Keratinocyte (primary cell): ENCODE results near the gene TBKBP1. TPM values are rescaled to one million over a fixed set of nuclear protein-coding genes. Genes with fewer than 3 reads are reported as not detected.

ENCODE experiments used
- DNase-seq: peaks from one replicate; pipeline ENCODE4 v3.0.0-alpha.2; 2011; ENCODE audit warnings: low read depth, missing footprints, low spot score
- FAIRE-seq: peaks from 2 replicates; lab custom pipeline; 2011; peaks lifted over from hg19 to GRCh38; lab: Jason Lieb, UNC
- H2AFZ ChIP-seq: 2 replicates; pipeline ENCODE4 v1.6.0; 2012; ENCODE audit warnings: low read length, control low read depth, inconsistent platforms; ENCODE audit not compliant: control insufficient read depth
- H3K27ac ChIP-seq: 2 replicates; pipeline ENCODE4 v1.5.1; 2011; ENCODE audit warnings: low read length; ENCODE audit not compliant: control insufficient read depth, insufficient read depth
- H3K27me3 ChIP-seq: 3 replicates; pipeline ENCODE4 v1.6.0; 2011; ENCODE audit warnings: low read length; ENCODE audit not compliant: control insufficient read depth, insufficient read depth; ENCODE audit errors: extremely low read depth
- H3K36me3 ChIP-seq, 2 experiments: 2 replicates in 1 of 2; 3 replicates in 1 of 2; pipeline ENCODE4 v1.5.1; 2011; ENCODE audit warnings: low read length in 2 of 2, mild to moderate bottlenecking in 1 of 2; ENCODE audit not compliant: control insufficient read depth in 2 of 2, insufficient read depth in 2 of 2; ENCODE audit errors: extremely low read depth in 1 of 2
- H3K4me1 ChIP-seq: 3 replicates; pipeline ENCODE4 v1.5.1; 2011; ENCODE audit warnings: low read length; ENCODE audit not compliant: control insufficient read depth, insufficient read depth; ENCODE audit errors: extremely low read depth
- H3K4me2 ChIP-seq: 3 replicates; pipeline ENCODE4 v1.6.0; 2011; ENCODE audit warnings: low read depth, low read length; ENCODE audit not compliant: control insufficient read depth, insufficient read depth; ENCODE audit errors: extremely low read depth
- H3K4me3 ChIP-seq, 3 experiments: fragments of 200-600 bp in 1 of 3; sonication (generic) in 1 of 3; 2 replicates in 2 of 3; 3 replicates in 1 of 3; pipeline ENCODE4 v1.5.1; 2011 to 2016; ENCODE audit warnings: low read length in 3 of 3, mild to moderate bottlenecking in 3 of 3, control low read depth in 2 of 3, inconsistent platforms in 1 of 3, low read depth in 1 of 3, mixed read lengths in 1 of 3, mixed run types in 1 of 3, moderate library complexity in 1 of 3; ENCODE audit not compliant: control insufficient read depth in 2 of 3, insufficient read depth in 2 of 3; ENCODE audit errors: extremely low read depth in 1 of 3
- H3K79me2 ChIP-seq: 2 replicates; pipeline ENCODE4 v1.6.0; 2012; ENCODE audit warnings: low read length; ENCODE audit not compliant: control insufficient read depth, insufficient read depth
- H3K9ac ChIP-seq: 3 replicates; pipeline ENCODE4 v1.6.0; 2011; ENCODE audit warnings: low read length; ENCODE audit not compliant: control insufficient read depth, insufficient read depth; ENCODE audit errors: extremely low read depth
- H3K9me1 ChIP-seq: 3 replicates; pipeline ENCODE4 v1.6.0; 2011; ENCODE audit warnings: low read length; ENCODE audit not compliant: control insufficient read depth, insufficient read depth; ENCODE audit errors: extremely low read depth
- H3K9me3 ChIP-seq: 2 replicates; pipeline ENCODE4 v1.5.1; 2012; ENCODE audit warnings: low read depth, low read length; ENCODE audit not compliant: control insufficient read depth
- H4K20me1 ChIP-seq: 3 replicates; pipeline ENCODE4 v1.6.0; 2011; ENCODE audit warnings: low read length; ENCODE audit not compliant: control insufficient read depth, insufficient read depth; ENCODE audit errors: extremely low read depth
- CTCF ChIP-seq, 3 experiments: IDR thresholded peaks in 1 of 3; conservative IDR thresholded peaks in 1 of 3; optimal IDR thresholded peaks in 1 of 3; 2 replicates in 2 of 3; 3 replicates in 1 of 3; pipeline versions ENCODE3 to v1.5.1; 2011; ENCODE audit warnings: low read length in 3 of 3, mild to moderate bottlenecking in 3 of 3, moderate library complexity in 2 of 3, control low read depth in 1 of 3, inconsistent platforms in 1 of 3; ENCODE audit not compliant: insufficient read depth in 2 of 3; ENCODE audit errors: extremely low read depth in 1 of 3
- EZH2 ChIP-seq: IDR thresholded peaks from one replicate; pipeline ENCODE4 v1.6.1; 2012; ENCODE audit warnings: inconsistent platforms, mild to moderate bottlenecking, low read length, moderate library complexity
- dilution Hi-C: fragments of 300-500 bp; cut with MboI; formaldehyde crosslinking; loops from one replicate; pipeline ENCODE4 v1.7.0; 2020; ENCODE audit warnings: low sequenced_read_pairs; ENCODE audit not compliant: extremely low pct_ligation_motif_present
- polyA plus RNA-seq, 5 experiments: library from polyadenylated mRNA; depleted of rRNA in 3 of 5; stranded (reverse) in 3 of 5; stranded (forward) in 1 of 5; unstranded in 1 of 5; fragments of >200 nt; gene quantifications; 1 replicate in 1 of 5; 2 replicates in 3 of 5; 3 replicates in 1 of 5; pipeline versions ENCODE4 v1.2.1 to v1.2.3, GENCODE V29; 2011 to 2012; ENCODE audit warnings: missing spikeins in 2 of 5, low read depth in 1 of 5, low replicate concordance in 1 of 5

Gene TBKBP1
- polyA plus RNA-seq, 1 donor (not counting 4 experiments of a cell fraction or from before 2014, with no cell fraction given), result 4.3 TPM

GRCh38 chr17:47650525-47651522 lies 43.1 kb upstream of the TBKBP1 start:
- H3K9ac ChIP-seq, result peak overlapping the region; percentile 95
- H3K27me3 ChIP-seq, result no peaks in the 10 kb centered on the region
- peaks cover 21% of the 10 kb centered on the region for H4K20me1 ChIP-seq
- H3K4me1 ChIP-seq, result peaks cover 27% of the 10 kb centered on the region
- peak overlapping the region; percentile 85 for H3K27ac ChIP-seq
- FAIRE-seq (no peak), DNase-seq (peak; percentile 60)
- H3K36me3 ChIP-seq, result peaks cover 16 to 35% of the 10 kb centered on the region in 2 experiments
- dilution Hi-C loops, result no loop called here
- no peaks in the 10 kb centered on the region for H3K9me1 ChIP-seq
- H3K4me2 ChIP-seq, result peak overlapping the region; percentile 89
- no peak overlapping the region for H2AFZ ChIP-seq
- peak overlapping the region; percentile 77 to 96 (median 95) for H3K4me3 ChIP-seq
- TF ChIP-seq EZH2 (no peak), CTCF (optimal IDR thresholded peaks at IDR 0.05 in 1 of 3, IDR thresholded peaks at IDR 0.05 in 1 of 3, conservative IDR thresholded peaks at IDR 0.05 in 1 of 3; ENCODE audit: extremely low read depth in 1 of 3, insufficient read depth in 2 of 3, low read length in 3 of 3) (peak in 1 of 3 experiments; percentile 1)
- H3K79me2 ChIP-seq, result peaks cover 52% of the 10 kb centered on the region
- no peaks in the 10 kb centered on the region for H3K9me3 ChIP-seq

DNA sequence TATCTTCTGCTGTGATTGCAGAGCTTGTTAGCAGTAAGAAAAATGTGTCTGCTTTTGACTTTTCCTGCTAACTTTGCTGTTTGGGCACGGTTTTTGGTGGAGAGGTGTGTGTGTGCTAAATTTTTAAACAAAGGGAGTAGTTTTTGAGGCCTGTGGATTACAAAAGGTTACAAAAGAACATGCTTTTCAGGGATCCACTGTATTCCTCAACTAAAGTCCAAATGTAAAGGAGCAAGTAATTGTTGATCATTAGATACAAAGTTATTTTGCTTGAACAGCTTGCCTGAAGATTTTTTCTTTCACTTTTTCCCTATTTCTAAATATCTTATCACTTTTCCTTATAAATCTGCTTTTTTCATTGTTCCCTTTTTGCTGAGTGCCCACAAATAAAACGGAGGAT lies 42.3 kb upstream of the TBKBP1 start:
- Histone ChIP-seq H3K36me3 (peaks cover 21 to 42% of the 10 kb centered on the region in 2 experiments), H3K4me1 (peaks cover 27% of the 10 kb centered on the region), H3K9ac (no peak overlapping the region), H2AFZ (no peak overlapping the region), H4K20me1 (peaks cover 29% of the 10 kb centered on the region), H3K9me3 (no peaks in the 10 kb centered on the region), H3K27me3 (no peaks in the 10 kb centered on the region), H3K9me1 (no peaks in the 10 kb centered on the region), H3K79me2 (peaks cover 61% of the 10 kb centered on the region), H3K4me3 (peak overlapping the region in 2 of 3 experiments; percentile 95 to 96), H3K4me2 (peak overlapping the region; percentile 89), H3K27ac (peak overlapping the region; percentile 85)
- FAIRE-seq (no peak), DNase-seq (no peak)
- TF ChIP-seq CTCF (optimal IDR thresholded peaks at IDR 0.05 in 1 of 3, IDR thresholded peaks at IDR 0.05 in 1 of 3, conservative IDR thresholded peaks at IDR 0.05 in 1 of 3; ENCODE audit: extremely low read depth in 1 of 3, insufficient read depth in 2 of 3, low read length in 3 of 3) (no peak), EZH2 (no peak)
- dilution Hi-C loops, result no loop called here
